ENCODE results near the gene VTI1A.

- no peak for TF ChIP-seq POLR2A (IDR thresholded peaks at IDR 0.05; ENCODE audit: low read length)
- no peak for TF ChIP-seq GATA1 (IDR thresholded peaks at IDR 0.05; ENCODE audit: low read depth, low read length)
These were observed 68.8 kb downstream of the VTI1A start for GRCh38 chr10:112515852-112516251.

All from erythroblast (primary cell).